Smooth muscle cell (in vitro differentiated cells): ENCODE measurements around the gene ADSS1. TPM values are rescaled to one million over a fixed set of nuclear protein-coding genes. Genes with fewer than 3 reads are reported as not detected.

Experiments used
- DNase-seq: peaks from one replicate; lab custom pipeline; 2025; ENCODE audit not compliant: unreplicated experiment; lab: John Stamatoyannopoulos, UW
- H2AFZ ChIP-seq: fragments of 200-600 bp; sonication (generic); 2 replicates; pipeline ENCODE4 v1.6.0; 2016; ENCODE audit warnings: antibody characterized with exemption, low read depth, mild to moderate bottlenecking
- H3F3A ChIP-seq: fragments of 200-600 bp; sonication (generic); 2 replicates; pipeline ENCODE4 v1.6.0; 2017; ENCODE audit warnings: antibody characterized with exemption, low read depth
- H3K27ac ChIP-seq: fragments of 200-600 bp; sonication (generic); 2 replicates; pipeline ENCODE4 v1.5.1; 2016; ENCODE audit warnings: low read depth, mild to moderate bottlenecking
- H3K27me3 ChIP-seq: fragments of 200-600 bp; sonication (generic); 2 replicates; pipeline ENCODE4 v1.6.1; 2016; ENCODE audit warnings: low read depth, mild to moderate bottlenecking
- H3K36me3 ChIP-seq: fragments of 200-600 bp; sonication (generic); 2 replicates; pipeline ENCODE4 v1.5.1; 2016; ENCODE audit warnings: low read depth
- H3K4me1 ChIP-seq: fragments of 200-600 bp; sonication (generic); 2 replicates; pipeline ENCODE4 v1.5.1; 2016; ENCODE audit warnings: low read depth
- H3K4me2 ChIP-seq: fragments of 200-600 bp; sonication (generic); 2 replicates; pipeline ENCODE4 v1.6.0; 2016; ENCODE audit warnings: mild to moderate bottlenecking
- H3K4me3 ChIP-seq: fragments of 200-600 bp; sonication (generic); 2 replicates; pipeline ENCODE4 v1.5.1; 2016; ENCODE audit warnings: mild to moderate bottlenecking
- H3K79me2 ChIP-seq: fragments of 200-600 bp; sonication (generic); 2 replicates; pipeline ENCODE4 v1.6.0; 2016; ENCODE audit warnings: low read depth, mild to moderate bottlenecking
- H3K9ac ChIP-seq: fragments of 200-600 bp; sonication (generic); 2 replicates; pipeline ENCODE4 v1.6.0; 2016; ENCODE audit warnings: low read depth
- H3K9me3 ChIP-seq: fragments of 200-600 bp; sonication (generic); replicated peaks from 2 replicates; pipeline ENCODE4 v1.5.1; 2016; ENCODE audit warnings: low read depth
- H4K20me1 ChIP-seq: fragments of 200-600 bp; sonication (generic); 2 replicates; pipeline ENCODE4 v1.6.0; 2016; ENCODE audit warnings: low read depth
- CTCF ChIP-seq: fragments of 200-600 bp; sonication (generic); IDR thresholded peaks from 2 replicates; pipeline ENCODE4 v1.5.1; 2017; ENCODE audit warnings: borderline replicate concordance, mild to moderate bottlenecking, antibody characterized with exemption; ENCODE audit not compliant: insufficient read depth, poor library complexity, severe bottlenecking
- WGBS: methylation state at CpG from one replicate; pipeline ENCODE4 v1.1.7; 2016; ENCODE audit warnings: low lambda C conversion rate; 5-methylcytosine and 5-hydroxymethylcytosine counted together
- polyA plus RNA-seq: library from polyadenylated mRNA; unstranded; fragments of >200 nt; fragmentation: Nextera tagmentation; extraction: Ambion mirVana; gene quantifications from 2 replicates; pipeline ENCODE4 v1.2.1, GENCODE V29; 2016
- total RNA-seq: library from RNA; depleted of rRNA; stranded (reverse); fragments of >200 nt; gene quantifications from 2 replicates; pipeline ENCODE4 v1.2.3, GENCODE V29; 2014

Gene ADSS1
- total and polyA plus RNA-seq, 2 experiments from 2014 or later, result 7.8 to 43.0 TPM

- 96% methylated on average over 25 of the region's 27 CpGs for WGBS
- TF ChIP-seq CTCF, result no peak
- peaks cover 34% of the 10 kb centered on the region for H3K79me2 ChIP-seq
- no peak overlapping the region for H3K9ac ChIP-seq
- H2AFZ ChIP-seq, result no peak overlapping the region
- no peaks in the 10 kb centered on the region for H3K27me3 ChIP-seq
- H3K36me3 ChIP-seq, result no peaks in the 10 kb centered on the region
- H3K4me3 ChIP-seq, result no peak overlapping the region
- H3F3A ChIP-seq, result no peaks in the 10 kb centered on the region
- H3K4me1 ChIP-seq, result peaks cover 7% of the 10 kb centered on the region
- no peak for DNase-seq
- H3K4me2 ChIP-seq, result no peak overlapping the region
- H3K9me3 ChIP-seq, result no peaks in the 10 kb centered on the region
- H4K20me1 ChIP-seq, result peaks cover 71% of the 10 kb centered on the region
- H3K27ac ChIP-seq, result no peak overlapping the region
Measured at GRCh38 chr14:104756477-104757237, 32.6 kb downstream of the ADSS1 start.

GRCh38 chr14:104757238-104757585, 33.2 kb downstream of the ADSS1 start:
- Histone ChIP-seq H4K20me1 (peaks cover 71% of the 10 kb centered on the region), H3F3A (no peaks in the 10 kb centered on the region), H3K27ac (no peak overlapping the region), H3K79me2 (peaks cover 34% of the 10 kb centered on the region), H3K4me2 (no peak overlapping the region), H3K27me3 (no peaks in the 10 kb centered on the region), H2AFZ (no peak overlapping the region), H3K36me3 (no peaks in the 10 kb centered on the region), H3K4me3 (no peak overlapping the region), H3K4me1 (peaks cover 7% of the 10 kb centered on the region), H3K9me3 (no peaks in the 10 kb centered on the region), H3K9ac (no peak overlapping the region)
- no peak for DNase-seq
- no peak for TF ChIP-seq CTCF
- WGBS, result over 99% methylated on average over 10 of the region's 10 CpGs

- DNase-seq, result no peak
- no peak overlapping the region for H3K9ac ChIP-seq
- peaks cover 71% of the 10 kb centered on the region for H4K20me1 ChIP-seq
- H2AFZ ChIP-seq, result no peak overlapping the region
- H3K9me3 ChIP-seq, result no peaks in the 10 kb centered on the region
- no peak overlapping the region for H3K4me2 ChIP-seq
- no peaks in the 10 kb centered on the region for H3F3A ChIP-seq
- TF ChIP-seq CTCF, result no peak
- no peak overlapping the region for H3K27ac ChIP-seq
- H3K4me3 ChIP-seq, result no peak overlapping the region
- H3K4me1 ChIP-seq, result peaks cover 7% of the 10 kb centered on the region
- peaks cover 34% of the 10 kb centered on the region for H3K79me2 ChIP-seq
- H3K36me3 ChIP-seq, result no peaks in the 10 kb centered on the region
- WGBS, result 97% methylated on average over 19 of the region's 19 CpGs
- no peaks in the 10 kb centered on the region for H3K27me3 ChIP-seq
Measured at GRCh38 chr14:104757681-104758392, 33.8 kb downstream of the ADSS1 start.
